GM23338 (cell line): ENCODE results near the gene C16orf78. TPM values are rescaled to one million over a fixed set of nuclear protein-coding genes. Genes with fewer than 3 reads are reported as not detected.

Experiments used
- ATAC-seq: fragments of 200-7000 bp; cut with Tn5 transposase; 3 replicates; pipeline ENCODE4 v1.9.1; 2020
- DNase-seq: peaks from one replicate; pipeline ENCODE4 v3.0.0-alpha.2; 2015; ENCODE audit warnings: low spot score
- H2AFZ ChIP-seq: fragments of 200-600 bp; sonication (generic); 2 replicates; pipeline ENCODE4 v1.8.0; 2016; ENCODE audit warnings: antibody characterized with exemption, mild to moderate bottlenecking, moderate library complexity
- H3F3A ChIP-seq: fragments of 200-600 bp; sonication (generic); replicated peaks from 2 replicates; pipeline ENCODE4 v1.8.0; 2017; ENCODE audit warnings: antibody characterized with exemption, mixed run types, low read depth
- H3K27ac ChIP-seq: fragments of 200-600 bp; sonication (generic); 2 replicates; pipeline ENCODE4 v1.6.1; 2016; ENCODE audit warnings: low read depth
- H3K27me3 ChIP-seq: fragments of 200-600 bp; sonication (generic); 2 replicates; pipeline ENCODE4 v1.8.0; 2016; ENCODE audit warnings: mild to moderate bottlenecking, mixed run types, moderate library complexity; ENCODE audit not compliant: insufficient read depth
- H3K36me3 ChIP-seq: fragments of 200-600 bp; sonication (generic); 2 replicates; pipeline ENCODE4 v1.8.0; 2016; ENCODE audit warnings: mild to moderate bottlenecking; ENCODE audit not compliant: insufficient read depth
- H3K4me1 ChIP-seq: fragments of 200-600 bp; sonication (generic); 2 replicates; pipeline ENCODE4 v1.8.0; 2016; ENCODE audit warnings: mild to moderate bottlenecking, moderate library complexity; ENCODE audit not compliant: insufficient read depth
- H3K4me2 ChIP-seq: fragments of 200-600 bp; sonication (generic); 2 replicates; pipeline ENCODE4 v1.7.1; 2017; ENCODE audit warnings: mixed run types
- H3K4me3 ChIP-seq: fragments of 200-600 bp; sonication (generic); 2 replicates; pipeline ENCODE4 v1.6.1; 2016; ENCODE audit warnings: mixed run types
- H3K79me2 ChIP-seq: fragments of 200-600 bp; sonication (generic); replicated peaks from 2 replicates; pipeline ENCODE4 v1.8.0; 2017; ENCODE audit warnings: mild to moderate bottlenecking; ENCODE audit not compliant: insufficient read depth
- H3K9me2 ChIP-seq: fragments of 200-600 bp; sonication (generic); 2 replicates; pipeline ENCODE4 v1.8.0; 2017; ENCODE audit not compliant: insufficient read depth
- H4K20me1 ChIP-seq: fragments of 200-600 bp; sonication (generic); replicated peaks from 2 replicates; pipeline ENCODE4 v1.8.0; 2017; ENCODE audit warnings: mild to moderate bottlenecking; ENCODE audit not compliant: insufficient read depth
- H3K27ac Mint-ChIP-seq: 2 replicates; pipeline ENCODE4 v1.8.0; 2020; ENCODE audit warnings: inconsistent platforms, mild to moderate bottlenecking, moderate library complexity, mixed read lengths
- H3K27me3 Mint-ChIP-seq: 3 replicates; pipeline ENCODE4 v1.8.0; 2022; ENCODE audit warnings: low read depth, mild to moderate bottlenecking, moderate library complexity, mixed read lengths, inconsistent platforms; ENCODE audit not compliant: insufficient read depth, poor library complexity
- H3K36me3 Mint-ChIP-seq: 3 replicates; pipeline ENCODE4 v1.8.0; 2021; ENCODE audit warnings: low read depth, mild to moderate bottlenecking, inconsistent platforms, moderate library complexity, mixed read lengths
- H3K4me1 Mint-ChIP-seq: 3 replicates; pipeline ENCODE4 v1.8.0; 2020; ENCODE audit warnings: mild to moderate bottlenecking, inconsistent platforms, mixed read lengths
- H3K4me3 Mint-ChIP-seq: 3 replicates; pipeline ENCODE4 v1.8.0; 2021; ENCODE audit warnings: moderate library complexity, mild to moderate bottlenecking, inconsistent platforms, mixed read lengths
- H3K9me3 Mint-ChIP-seq: 3 replicates; pipeline ENCODE4 v1.8.0; 2020; ENCODE audit warnings: moderate library complexity, mild to moderate bottlenecking, inconsistent platforms, mixed read lengths
- CREB1 ChIP-seq: fragments of 250-450 bp; sonication (Bioruptor Pico); IDR thresholded peaks from 2 replicates; pipeline ENCODE4 v1.5.0; 2020; ENCODE audit warnings: low read depth, mild to moderate bottlenecking, moderate library complexity
- EZH2 ChIP-seq: fragments of 200-600 bp; sonication (generic); IDR thresholded peaks from one replicate; pipeline ENCODE4 v1.8.0; 2017; ENCODE audit warnings: antibody characterized with exemption, mild to moderate bottlenecking, low read depth; ENCODE audit not compliant: unreplicated experiment
- EZH2phosphoT487 ChIP-seq: fragments of 200-600 bp; sonication (generic); IDR thresholded peaks from one replicate; pipeline ENCODE4 v1.8.1; 2018; ENCODE audit warnings: antibody characterized with exemption; ENCODE audit not compliant: unreplicated experiment
- JUNB ChIP-seq: IDR thresholded peaks from one replicate; pipeline ENCODE4 v1.6.1; 2016; ENCODE audit warnings: antibody characterized with exemption; ENCODE audit not compliant: unreplicated experiment
- NANOG ChIP-seq: IDR thresholded peaks from 2 replicates; pipeline ENCODE4 v1.6.1; 2016; ENCODE audit warnings: antibody characterized with exemption, borderline replicate concordance
- POLR2AphosphoS5 ChIP-seq: IDR thresholded peaks from 2 replicates; pipeline ENCODE4 v1.6.1; 2016; ENCODE audit warnings: antibody characterized with exemption, low read depth
- STAT1 ChIP-seq: IDR thresholded peaks from one replicate; pipeline ENCODE4 v1.6.1; 2016; ENCODE audit warnings: antibody characterized with exemption; ENCODE audit not compliant: unreplicated experiment
- ZNF114 ChIP-seq: fragments of 250-450 bp; sonication (Bioruptor Pico); IDR thresholded peaks from 2 replicates; pipeline ENCODE4 v1.5.0; 2020; ENCODE audit warnings: mild to moderate bottlenecking, moderate library complexity
- ZNF331 ChIP-seq: fragments of 250-450 bp; sonication (Bioruptor Pico); IDR thresholded peaks from 2 replicates; pipeline ENCODE4 v1.5.0; 2020; ENCODE audit warnings: low read depth, mild to moderate bottlenecking, moderate library complexity
- polyA plus RNA-seq: library from polyadenylated mRNA; unstranded; fragments of >200 nt; fragmentation: Nextera tagmentation; extraction: Ambion mirVana; gene quantifications from 2 replicates; pipeline ENCODE4 v1.2.1, GENCODE V29; 2016
- total RNA-seq: library from RNA; depleted of rRNA; stranded (reverse); fragments of >200 nt; shearing (Covaris generic); gene quantifications from 2 replicates; pipeline ENCODE4 v1.2.3, GENCODE V29; 2014
- TF ChIP-seq, protein P1 (sequence below): IDR thresholded peaks from one replicate; pipeline ENCODE4 v1.6.1; 2018; ENCODE audit warnings: antibody characterized with exemption; ENCODE audit not compliant: unreplicated experiment
- TF ChIP-seq, protein P2 (sequence below): fragments of 250-450 bp; sonication (Bioruptor Pico); IDR thresholded peaks from 2 replicates; pipeline ENCODE4 v1.5.0; 2020; ENCODE audit warnings: mild to moderate bottlenecking, moderate library complexity
- TF ChIP-seq, protein P3 (sequence below), 2 experiments: fragments of 200-600 bp in 1 of 2; sonication (generic) in 1 of 2; conservative IDR thresholded peaks; 2 replicates each; pipeline versions ENCODE4 v1.5.1 to v1.6.1; 2016 to 2017; ENCODE audit warnings: antibody characterized with exemption in 2 of 2, low read depth in 2 of 2, mild to moderate bottlenecking in 2 of 2, moderate library complexity in 1 of 2
- TF ChIP-seq, protein P4 (sequence below): IDR thresholded peaks from 2 replicates; pipeline ENCODE4 v1.6.1; 2016; ENCODE audit warnings: antibody characterized with exemption

The C16orf78 gene
- total and polyA plus RNA-seq, 2 experiments from 2014 or later, result not detected

DNA sequence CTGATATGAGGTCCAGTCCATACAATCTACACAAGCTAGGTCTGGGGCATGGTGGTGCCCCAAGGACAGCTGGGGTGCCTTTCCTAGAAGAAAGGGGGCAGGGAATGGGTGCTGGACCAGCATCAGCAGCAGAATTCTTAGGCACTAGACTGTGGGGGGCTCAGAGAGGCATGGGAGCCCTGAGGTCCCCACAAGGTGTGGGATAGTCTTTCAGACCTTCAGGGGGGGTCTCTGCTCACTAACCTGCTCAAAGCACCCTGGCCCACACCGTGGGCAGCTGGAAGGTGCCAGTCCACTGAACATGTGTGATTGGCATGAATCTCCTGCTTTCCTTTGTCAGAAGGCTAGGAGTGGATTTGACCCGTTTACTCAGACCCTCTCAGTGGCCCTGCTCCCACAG, 26.1 kb upstream of the C16orf78 start:
- Mint-ChIP-seq H3K4me3 (no peak overlapping the region), H3K27ac (no peak overlapping the region), H3K36me3 (no peaks in the 10 kb centered on the region), H3K27me3 (peaks cover 5% of the 10 kb centered on the region), H3K4me1 (peaks cover 8% of the 10 kb centered on the region), H3K9me3 (no peaks in the 10 kb centered on the region)
- Histone ChIP-seq H3K4me1 (no peaks in the 10 kb centered on the region; the same call in 1 of the 2 replicates), H4K20me1 (no peaks in the 10 kb centered on the region), H2AFZ (no peak overlapping the region), H3F3A (no peaks in the 10 kb centered on the region), H3K4me2 (no peak overlapping the region), H3K27ac (no peak overlapping the region), H3K36me3 (no peaks in the 10 kb centered on the region), H3K79me2 (no peaks in the 10 kb centered on the region), H3K4me3 (no peak overlapping the region), H3K27me3 (no peaks in the 10 kb centered on the region), H3K9me2 (no peaks in the 10 kb centered on the region)
- no peak for TF ChIP-seq EZH2
- TF ChIP-seq, protein P1, sequence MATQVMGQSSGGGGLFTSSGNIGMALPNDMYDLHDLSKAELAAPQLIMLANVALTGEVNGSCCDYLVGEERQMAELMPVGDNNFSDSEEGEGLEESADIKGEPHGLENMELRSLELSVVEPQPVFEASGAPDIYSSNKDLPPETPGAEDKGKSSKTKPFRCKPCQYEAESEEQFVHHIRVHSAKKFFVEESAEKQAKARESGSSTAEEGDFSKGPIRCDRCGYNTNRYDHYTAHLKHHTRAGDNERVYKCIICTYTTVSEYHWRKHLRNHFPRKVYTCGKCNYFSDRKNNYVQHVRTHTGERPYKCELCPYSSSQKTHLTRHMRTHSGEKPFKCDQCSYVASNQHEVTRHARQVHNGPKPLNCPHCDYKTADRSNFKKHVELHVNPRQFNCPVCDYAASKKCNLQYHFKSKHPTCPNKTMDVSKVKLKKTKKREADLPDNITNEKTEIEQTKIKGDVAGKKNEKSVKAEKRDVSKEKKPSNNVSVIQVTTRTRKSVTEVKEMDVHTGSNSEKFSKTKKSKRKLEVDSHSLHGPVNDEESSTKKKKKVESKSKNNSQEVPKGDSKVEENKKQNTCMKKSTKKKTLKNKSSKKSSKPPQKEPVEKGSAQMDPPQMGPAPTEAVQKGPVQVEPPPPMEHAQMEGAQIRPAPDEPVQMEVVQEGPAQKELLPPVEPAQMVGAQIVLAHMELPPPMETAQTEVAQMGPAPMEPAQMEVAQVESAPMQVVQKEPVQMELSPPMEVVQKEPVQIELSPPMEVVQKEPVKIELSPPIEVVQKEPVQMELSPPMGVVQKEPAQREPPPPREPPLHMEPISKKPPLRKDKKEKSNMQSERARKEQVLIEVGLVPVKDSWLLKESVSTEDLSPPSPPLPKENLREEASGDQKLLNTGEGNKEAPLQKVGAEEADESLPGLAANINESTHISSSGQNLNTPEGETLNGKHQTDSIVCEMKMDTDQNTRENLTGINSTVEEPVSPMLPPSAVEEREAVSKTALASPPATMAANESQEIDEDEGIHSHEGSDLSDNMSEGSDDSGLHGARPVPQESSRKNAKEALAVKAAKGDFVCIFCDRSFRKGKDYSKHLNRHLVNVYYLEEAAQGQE, result no peak
- TF ChIP-seq, protein P2, sequence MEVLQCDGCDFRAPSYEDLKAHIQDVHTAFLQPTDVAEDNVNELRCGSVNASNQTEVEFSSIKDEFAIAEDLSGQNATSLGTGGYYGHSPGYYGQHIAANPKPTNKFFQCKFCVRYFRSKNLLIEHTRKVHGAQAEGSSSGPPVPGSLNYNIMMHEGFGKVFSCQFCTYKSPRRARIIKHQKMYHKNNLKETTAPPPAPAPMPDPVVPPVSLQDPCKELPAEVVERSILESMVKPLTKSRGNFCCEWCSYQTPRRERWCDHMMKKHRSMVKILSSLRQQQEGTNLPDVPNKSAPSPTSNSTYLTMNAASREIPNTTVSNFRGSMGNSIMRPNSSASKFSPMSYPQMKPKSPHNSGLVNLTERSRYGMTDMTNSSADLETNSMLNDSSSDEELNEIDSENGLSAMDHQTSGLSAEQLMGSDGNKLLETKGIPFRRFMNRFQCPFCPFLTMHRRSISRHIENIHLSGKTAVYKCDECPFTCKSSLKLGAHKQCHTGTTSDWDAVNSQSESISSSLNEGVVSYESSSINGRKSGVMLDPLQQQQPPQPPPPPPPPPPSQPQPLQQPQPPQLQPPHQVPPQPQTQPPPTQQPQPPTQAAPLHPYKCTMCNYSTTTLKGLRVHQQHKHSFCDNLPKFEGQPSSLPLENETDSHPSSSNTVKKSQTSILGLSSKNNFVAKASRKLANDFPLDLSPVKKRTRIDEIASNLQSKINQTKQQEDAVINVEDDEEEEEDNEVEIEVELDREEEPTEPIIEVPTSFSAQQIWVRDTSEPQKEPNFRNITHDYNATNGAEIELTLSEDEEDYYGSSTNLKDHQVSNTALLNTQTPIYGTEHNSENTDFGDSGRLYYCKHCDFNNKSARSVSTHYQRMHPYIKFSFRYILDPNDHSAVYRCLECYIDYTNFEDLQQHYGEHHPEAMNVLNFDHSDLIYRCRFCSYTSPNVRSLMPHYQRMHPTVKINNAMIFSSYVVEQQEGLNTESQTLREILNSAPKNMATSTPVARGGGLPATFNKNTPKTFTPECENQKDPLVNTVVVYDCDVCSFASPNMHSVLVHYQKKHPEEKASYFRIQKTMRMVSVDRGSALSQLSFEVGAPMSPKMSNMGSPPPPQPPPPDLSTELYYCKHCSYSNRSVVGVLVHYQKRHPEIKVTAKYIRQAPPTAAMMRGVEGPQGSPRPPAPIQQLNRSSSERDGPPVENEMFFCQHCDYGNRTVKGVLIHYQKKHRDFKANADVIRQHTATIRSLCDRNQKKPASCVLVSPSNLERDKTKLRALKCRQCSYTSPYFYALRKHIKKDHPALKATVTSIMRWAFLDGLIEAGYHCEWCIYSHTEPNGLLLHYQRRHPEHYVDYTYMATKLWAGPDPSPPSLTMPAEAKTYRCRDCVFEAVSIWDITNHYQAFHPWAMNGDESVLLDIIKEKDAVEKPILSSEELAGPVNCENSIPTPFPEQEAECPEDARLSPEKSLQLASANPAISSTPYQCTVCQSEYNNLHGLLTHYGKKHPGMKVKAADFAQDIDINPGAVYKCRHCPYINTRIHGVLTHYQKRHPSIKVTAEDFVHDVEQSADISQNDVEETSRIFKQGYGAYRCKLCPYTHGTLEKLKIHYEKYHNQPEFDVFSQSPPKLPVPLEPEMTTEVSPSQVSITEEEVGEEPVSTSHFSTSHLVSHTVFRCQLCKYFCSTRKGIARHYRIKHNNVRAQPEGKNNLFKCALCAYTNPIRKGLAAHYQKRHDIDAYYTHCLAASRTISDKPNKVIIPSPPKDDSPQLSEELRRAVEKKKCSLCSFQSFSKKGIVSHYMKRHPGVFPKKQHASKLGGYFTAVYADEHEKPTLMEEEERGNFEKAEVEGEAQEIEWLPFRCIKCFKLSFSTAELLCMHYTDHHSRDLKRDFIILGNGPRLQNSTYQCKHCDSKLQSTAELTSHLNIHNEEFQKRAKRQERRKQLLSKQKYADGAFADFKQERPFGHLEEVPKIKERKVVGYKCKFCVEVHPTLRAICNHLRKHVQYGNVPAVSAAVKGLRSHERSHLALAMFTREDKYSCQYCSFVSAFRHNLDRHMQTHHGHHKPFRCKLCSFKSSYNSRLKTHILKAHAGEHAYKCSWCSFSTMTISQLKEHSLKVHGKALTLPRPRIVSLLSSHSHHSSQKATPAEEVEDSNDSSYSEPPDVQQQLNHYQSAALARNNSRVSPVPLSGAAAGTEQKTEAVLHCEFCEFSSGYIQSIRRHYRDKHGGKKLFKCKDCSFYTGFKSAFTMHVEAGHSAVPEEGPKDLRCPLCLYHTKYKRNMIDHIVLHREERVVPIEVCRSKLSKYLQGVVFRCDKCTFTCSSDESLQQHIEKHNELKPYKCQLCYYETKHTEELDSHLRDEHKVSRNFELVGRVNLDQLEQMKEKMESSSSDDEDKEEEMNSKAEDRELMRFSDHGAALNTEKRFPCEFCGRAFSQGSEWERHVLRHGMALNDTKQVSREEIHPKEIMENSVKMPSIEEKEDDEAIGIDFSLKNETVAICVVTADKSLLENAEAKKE (CRISPR knock-in tag), result no peak
- no peak for TF ChIP-seq STAT1
- no peak for TF ChIP-seq EZH2phosphoT487
- no peak for TF ChIP-seq ZNF114
- TF ChIP-seq, protein P3, sequence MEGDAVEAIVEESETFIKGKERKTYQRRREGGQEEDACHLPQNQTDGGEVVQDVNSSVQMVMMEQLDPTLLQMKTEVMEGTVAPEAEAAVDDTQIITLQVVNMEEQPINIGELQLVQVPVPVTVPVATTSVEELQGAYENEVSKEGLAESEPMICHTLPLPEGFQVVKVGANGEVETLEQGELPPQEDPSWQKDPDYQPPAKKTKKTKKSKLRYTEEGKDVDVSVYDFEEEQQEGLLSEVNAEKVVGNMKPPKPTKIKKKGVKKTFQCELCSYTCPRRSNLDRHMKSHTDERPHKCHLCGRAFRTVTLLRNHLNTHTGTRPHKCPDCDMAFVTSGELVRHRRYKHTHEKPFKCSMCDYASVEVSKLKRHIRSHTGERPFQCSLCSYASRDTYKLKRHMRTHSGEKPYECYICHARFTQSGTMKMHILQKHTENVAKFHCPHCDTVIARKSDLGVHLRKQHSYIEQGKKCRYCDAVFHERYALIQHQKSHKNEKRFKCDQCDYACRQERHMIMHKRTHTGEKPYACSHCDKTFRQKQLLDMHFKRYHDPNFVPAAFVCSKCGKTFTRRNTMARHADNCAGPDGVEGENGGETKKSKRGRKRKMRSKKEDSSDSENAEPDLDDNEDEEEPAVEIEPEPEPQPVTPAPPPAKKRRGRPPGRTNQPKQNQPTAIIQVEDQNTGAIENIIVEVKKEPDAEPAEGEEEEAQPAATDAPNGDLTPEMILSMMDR (conservative IDR thresholded peaks at IDR 0.05; ENCODE audit: low read depth in 2 of 2), result no peak
- no peak for TF ChIP-seq NANOG
- no peak for TF ChIP-seq POLR2AphosphoS5
- TF ChIP-seq CREB1, result no peak
- TF ChIP-seq ZNF331 (CRISPR knock-in tag), result no peak
- no peak for TF ChIP-seq JUNB
- TF ChIP-seq, protein P4, sequence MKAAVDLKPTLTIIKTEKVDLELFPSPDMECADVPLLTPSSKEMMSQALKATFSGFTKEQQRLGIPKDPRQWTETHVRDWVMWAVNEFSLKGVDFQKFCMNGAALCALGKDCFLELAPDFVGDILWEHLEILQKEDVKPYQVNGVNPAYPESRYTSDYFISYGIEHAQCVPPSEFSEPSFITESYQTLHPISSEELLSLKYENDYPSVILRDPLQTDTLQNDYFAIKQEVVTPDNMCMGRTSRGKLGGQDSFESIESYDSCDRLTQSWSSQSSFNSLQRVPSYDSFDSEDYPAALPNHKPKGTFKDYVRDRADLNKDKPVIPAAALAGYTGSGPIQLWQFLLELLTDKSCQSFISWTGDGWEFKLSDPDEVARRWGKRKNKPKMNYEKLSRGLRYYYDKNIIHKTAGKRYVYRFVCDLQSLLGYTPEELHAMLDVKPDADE, result no peak
- DNase-seq (no peak), ATAC-seq (no peak)
